MCF 10A (cell line): Measurements from ENCODE around the gene CCDC154. TPM values are rescaled to one million over a fixed set of nuclear protein-coding genes. Genes with fewer than 3 reads are reported as not detected.

Source experiments
- Bru-seq: library from RNA; stranded (reverse); fragments of 400-500 nt; gene quantifications from one replicate; lab custom pipeline; 2021; lab: Mats Ljungman, UMichigan
- BruChase-seq, 2 experiments: library from RNA; stranded (reverse); fragments of 400-500 nt; gene quantifications; one replicate each; lab custom pipeline; 2021; lab: Mats Ljungman, UMichigan
- BruUV-seq: library from RNA; stranded (reverse); fragments of 400-500 nt; replicated peaks from 2 replicates; lab custom pipeline; 2021; lab: Mats Ljungman, UMichigan
- CTCF ChIA-PET: fragments of 300-600 bp; sonication (Branson Sonifier 250); formaldehyde crosslinking; extraction: SDS; loops from one replicate; lab custom pipeline; 2021; ENCODE audit warnings: antibody characterized with exemption, inconsistent platforms; lab: Yijun Ruan, JAX
- POLR2A ChIA-PET: fragments of 300-600, 350-650 bp; sonication (Branson Sonifier 250); formaldehyde crosslinking; extraction: SDS; loops from one replicate; lab custom pipeline; 2020; ENCODE audit warnings: antibody characterized with exemption, inconsistent platforms; lab: Yijun Ruan, JAX
- DNase-seq: peaks from one replicate; pipeline ENCODE4 v3.0.0-alpha.2; 2018; ENCODE audit not compliant: unreplicated experiment
- H3K27ac Mint-ChIP-seq: one replicate; pipeline ENCODE4 v1.8.0; 2022; ENCODE audit warnings: mild to moderate bottlenecking, low read depth, mixed read lengths; ENCODE audit not compliant: unreplicated experiment
- H3K27me3 Mint-ChIP-seq: one replicate; pipeline ENCODE4 v1.8.0; 2022; ENCODE audit warnings: mixed read lengths; ENCODE audit not compliant: insufficient read depth, unreplicated experiment
- H3K36me3 Mint-ChIP-seq: one replicate; pipeline ENCODE4 v1.8.0; 2022; ENCODE audit warnings: mild to moderate bottlenecking, moderate library complexity, mixed read lengths; ENCODE audit not compliant: insufficient read depth, unreplicated experiment
- H3K4me1 Mint-ChIP-seq: one replicate; pipeline ENCODE4 v1.8.0; 2022; ENCODE audit warnings: mixed read lengths; ENCODE audit not compliant: insufficient read depth, unreplicated experiment
- H3K4me3 Mint-ChIP-seq: one replicate; pipeline ENCODE4 v1.8.0; 2022; ENCODE audit warnings: mild to moderate bottlenecking, moderate library complexity, mixed read lengths; ENCODE audit not compliant: unreplicated experiment
- H3K9me3 Mint-ChIP-seq: one replicate; pipeline ENCODE4 v1.8.0; 2022; ENCODE audit warnings: mixed read lengths; ENCODE audit not compliant: unreplicated experiment
- CTCF ChIP-seq: fragments of 200-600 bp; IDR thresholded peaks from one replicate; pipeline ENCODE4 v1.8.0; 2022; ENCODE audit warnings: antibody characterized with exemption, mild to moderate bottlenecking; ENCODE audit not compliant: unreplicated experiment
- intact Hi-C: fragments of 100-400 bp; cut with micrococcal nuclease; formaldehyde crosslinking; loops from 2 replicates; pipeline ENCODE4 v1.14.1; 2022
- long read RNA-seq: library from polyadenylated mRNA; stranded (forward); transcript quantifications from one replicate; pipeline ENCODE4 v2.0.0, GENCODE V29; 2022
- total RNA-seq: library from RNA; stranded (reverse); gene quantifications from 2 replicates; pipeline ENCODE4 v1.2.3, GENCODE V29; 2022

CCDC154 gene
- 0.28 and 1.2 TPM in 2 replicates for total RNA-seq
- Bru-seq, nascent RNA: percentile 23 among the genes with signal in this experiment
- percentile 51 among the genes with signal in this experiment for BruChase-seq, experiment 1, labeled RNA remaining after a 6-hour chase
- BruChase-seq, experiment 2, labeled RNA remaining after a 2-hour chase: percentile 36 among the genes with signal in this experiment
- long read RNA-seq: 0 reads

- H3K4me3 Mint-ChIP-seq: no peak within 1 kb of the TSS
- intact Hi-C loops: no loop called here
- no peaks in the 10 kb centered on the region for H3K4me1 Mint-ChIP-seq
- H3K27me3 Mint-ChIP-seq: no peaks in the 10 kb centered on the region
- DNase-seq: no peak
- no peaks in the 10 kb centered on the region for H3K9me3 Mint-ChIP-seq
- BruUV-seq: no TSS peak
- no peaks in the 10 kb centered on the region for H3K36me3 Mint-ChIP-seq
- no peak for TF ChIP-seq CTCF
- CTCF ChIA-PET: no interaction called here
- H3K27ac Mint-ChIP-seq: no peak within 1 kb of the TSS
- POLR2A ChIA-PET: no interaction called here
Measured at GRCh38 chr16:1443980-1444729, at the start of gene CCDC154. CCDC154 (minus strand) TSS chr16:1444556; CDS start chr16:1444322, 234 bp downstream.

GRCh38 chr16:1493746-1494094 is 49.4 kb upstream of the CCDC154 start:
- BruUV-seq: no TSS peak
- Mint-ChIP-seq H3K27me3 (no peaks in the 10 kb centered on the region), H3K9me3 (no peaks in the 10 kb centered on the region), H3K4me1 (no peaks in the 10 kb centered on the region), H3K27ac (no peak overlapping the region), H3K36me3 (peaks cover 7% of the 10 kb centered on the region), H3K4me3 (peak overlapping the region; percentile 78)
- no peak for DNase-seq
- no peak for TF ChIP-seq CTCF
- intact Hi-C loops: no loop called here
- CTCF ChIA-PET: interaction anchor here (0.6 kb wide), 1 partner anchor 289 kb away, joined by 3 read pairs; the partner anchor contains the start of genes NUBP2 and SPSB3
- POLR2A ChIA-PET: interaction anchor here (1.2 to 2.2 kb wide), 4 partner anchors 64 to 184 kb away, joined by 4 to 10 read pairs (median 5); partner anchors contain the start of genes IFT140, JPT2 and UQCC4

GRCh38 chr16:1492923-1493745 is 48.8 kb upstream of the CCDC154 start, which contains the start of gene TELO2:
TELO2 (plus strand) TSS chr16:1493360; CDS start chr16:1494282, 922 bp downstream.
- DNase-seq: peak; percentile 72
- no TSS peak for BruUV-seq
- ChIA-PET POLR2A (interaction anchor here (1.0 to 2.2 kb wide), 7 partner anchors 11 to 185 kb away, joined by 3 to 10 read pairs (median 4); partner anchors contain the start of genes IFT140, JPT2 and UQCC4), CTCF (no interaction called here)
- H3K27me3 Mint-ChIP-seq: no peaks in the 10 kb centered on the region
- TF ChIP-seq CTCF: no peak
- H3K36me3 Mint-ChIP-seq: peaks cover 7% of the 10 kb centered on the region
- H3K9me3 Mint-ChIP-seq: no peaks in the 10 kb centered on the region
- H3K4me3 Mint-ChIP-seq: peak within 1 kb of the TSS; percentile 78
- intact Hi-C loops: no loop called here
- no peaks in the 10 kb centered on the region for H3K4me1 Mint-ChIP-seq
- peak within 1 kb of the TSS; percentile 90 for H3K27ac Mint-ChIP-seq
